HG02678 (cell line): ENCODE results near the gene IL25.
"Not testable (repeated sequence)": the region's sequence is repeated elsewhere in the genome, so short reads cannot be mapped to it uniquely, and the experiment has no call there.

Source experiments
- ATAC-seq: cut with Tn5 transposase; IDR thresholded peaks from one replicate; pipeline ENCODE4 v1.9.1; 2021; ENCODE audit warnings: mild to moderate bottlenecking, moderate library complexity; ENCODE audit not compliant: unreplicated experiment

The IL25 gene

DNA sequence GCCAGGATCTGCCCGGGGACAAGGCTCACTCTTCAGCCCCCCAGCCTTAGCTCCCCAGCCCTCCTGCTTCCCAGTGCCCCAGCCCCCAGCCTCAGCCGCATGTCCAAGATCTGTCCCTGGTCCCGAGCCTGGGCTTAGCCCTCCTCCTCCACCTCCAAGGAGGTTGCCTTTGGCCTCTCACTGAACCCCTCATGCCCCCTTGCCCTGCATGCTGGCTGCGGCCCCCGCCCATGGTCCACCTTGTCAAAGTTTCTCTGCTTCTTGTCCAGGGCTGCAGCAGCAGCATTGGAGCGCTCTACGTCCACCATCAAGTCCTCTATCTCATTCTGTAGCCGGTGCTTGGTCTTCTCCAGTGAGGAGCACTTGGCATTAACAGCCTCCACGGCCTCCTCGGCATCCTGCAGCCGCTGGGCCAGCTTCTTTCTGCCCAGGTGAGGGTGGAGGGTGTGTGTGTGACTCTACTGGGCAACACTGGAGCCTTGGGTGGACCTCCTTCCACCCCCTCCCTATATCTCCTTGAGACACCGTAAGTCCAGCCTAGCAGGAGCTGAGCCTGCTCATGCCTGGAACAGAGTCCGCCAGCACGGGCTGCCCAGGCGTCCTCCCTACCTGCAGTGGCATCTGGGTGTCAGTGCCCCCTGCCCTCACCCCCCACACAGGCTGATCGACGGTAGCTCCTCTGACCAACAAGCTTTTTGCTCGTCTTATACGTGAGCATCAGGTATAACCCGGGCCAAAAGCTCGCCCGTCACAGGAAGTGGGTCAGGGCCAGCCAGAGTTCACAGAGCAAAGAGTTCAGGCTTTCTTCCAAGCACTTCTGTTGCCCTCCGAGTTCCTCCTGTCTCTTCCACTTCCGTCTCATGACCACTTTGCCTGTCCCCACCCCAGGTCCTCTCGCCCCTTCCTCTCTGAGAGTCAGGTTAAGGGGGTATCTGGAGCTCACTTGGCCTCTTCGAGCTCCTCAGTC is 15.6 kb downstream of the IL25 start:
- no peak for ATAC-seq

- ATAC-seq: no peak
These were observed 16.4 kb downstream of the IL25 start for GRCh38 chr14:23388996-23389395.

- ATAC-seq: no peak
These were observed 16.8 kb downstream of the IL25 start for GRCh38 chr14:23389396-23389795.

GRCh38 chr14:23389871-23390270 is 17.3 kb downstream of the IL25 start:
- not testable (repeated sequence) for ATAC-seq

DNA sequence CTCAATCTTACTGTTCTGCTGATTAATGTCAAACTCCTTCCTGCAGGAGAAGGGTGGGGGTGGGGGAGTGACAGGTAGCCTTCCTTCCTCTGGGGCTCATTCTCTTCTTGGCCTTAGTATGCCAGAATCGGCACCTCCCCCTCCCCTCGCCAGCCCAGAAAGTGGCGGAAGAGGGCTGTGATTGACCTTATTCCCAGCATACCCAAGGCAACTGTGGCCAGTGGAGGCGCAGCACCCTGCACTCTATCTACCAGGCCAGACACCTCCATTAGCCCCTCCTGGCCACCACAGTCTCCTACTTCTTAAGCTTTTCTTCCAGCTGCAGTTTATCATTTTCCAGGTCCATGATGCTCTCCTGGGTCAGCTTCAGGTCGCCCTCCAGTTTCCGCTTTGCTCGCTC is 20.0 kb downstream of the IL25 start:
- ATAC-seq: no peak

DNA sequence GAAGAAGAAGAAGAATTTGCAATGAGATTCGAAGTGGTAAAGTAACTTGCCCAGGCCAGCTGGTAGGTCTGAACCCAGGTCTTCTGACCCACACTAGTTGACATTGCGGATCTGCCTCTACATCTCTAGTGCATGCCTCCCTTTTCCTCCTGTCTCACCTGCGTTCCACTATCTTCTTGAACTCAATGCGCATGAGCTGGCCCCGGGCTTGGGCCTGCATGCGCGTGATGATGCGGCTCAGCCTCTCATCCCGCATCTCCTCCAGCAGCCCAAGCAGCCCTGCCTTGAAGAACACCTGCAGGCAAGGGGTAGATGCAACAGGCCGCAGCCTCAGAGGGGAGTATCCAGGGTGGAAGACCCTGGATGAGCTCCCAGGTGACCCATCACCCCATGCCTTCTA is 23.5 kb downstream of the IL25 start:
- no peak for ATAC-seq

DNA sequence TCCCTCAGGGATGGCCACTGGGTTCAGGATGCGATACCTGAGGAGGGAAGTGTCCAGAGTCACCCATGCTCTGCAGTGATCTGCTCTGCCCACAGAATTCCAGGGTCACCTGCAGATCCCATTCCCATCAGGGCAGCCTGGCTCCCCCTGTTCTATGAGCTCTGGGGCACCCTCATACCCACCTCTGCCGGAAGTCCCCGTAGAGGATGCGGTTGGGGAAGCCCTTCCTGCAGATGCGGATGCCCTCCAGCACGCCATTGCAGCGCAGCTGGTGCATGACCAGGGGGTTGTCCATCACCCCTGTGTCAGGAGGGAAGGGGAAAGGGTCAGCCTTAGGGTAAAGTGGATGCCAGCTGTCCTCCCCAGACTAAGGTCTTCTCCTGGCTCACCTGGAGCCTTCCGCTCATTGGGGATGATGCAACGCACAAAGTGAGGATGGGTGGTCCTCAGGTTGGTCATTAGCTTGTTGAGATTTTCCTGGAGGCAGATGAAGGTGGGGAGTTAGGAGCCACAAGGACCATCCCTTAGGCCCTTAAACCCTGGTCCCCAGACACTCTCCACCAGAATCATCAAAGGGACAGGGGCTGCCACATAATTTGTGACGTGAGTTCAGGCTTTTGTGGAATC is 24.3 kb downstream of the IL25 start:
- ATAC-seq: no peak

DNA sequence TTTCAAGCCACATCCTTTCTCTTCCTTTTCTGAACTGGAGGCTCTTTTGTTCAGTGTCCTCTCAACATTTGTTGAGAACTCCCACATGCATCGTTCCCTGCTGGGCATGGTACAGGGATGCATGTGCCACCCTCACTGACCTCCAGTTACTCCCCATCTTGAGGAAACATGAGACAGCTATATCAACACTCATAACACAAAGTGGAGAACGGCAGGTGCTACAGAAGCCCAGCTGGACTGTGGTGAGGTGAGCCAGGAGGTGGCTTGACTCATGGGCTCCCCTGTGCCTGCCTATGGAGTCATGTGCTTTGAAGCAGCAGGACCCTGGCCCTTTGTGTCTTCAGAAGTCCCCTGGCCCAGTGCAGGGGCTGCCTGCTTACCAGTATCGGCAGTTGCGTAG is 25.7 kb downstream of the IL25 start:
- ATAC-seq: no peak

- no peak for ATAC-seq
These were observed 26.5 kb downstream of the IL25 start for GRCh38 chr14:23399136-23399535.

DNA sequence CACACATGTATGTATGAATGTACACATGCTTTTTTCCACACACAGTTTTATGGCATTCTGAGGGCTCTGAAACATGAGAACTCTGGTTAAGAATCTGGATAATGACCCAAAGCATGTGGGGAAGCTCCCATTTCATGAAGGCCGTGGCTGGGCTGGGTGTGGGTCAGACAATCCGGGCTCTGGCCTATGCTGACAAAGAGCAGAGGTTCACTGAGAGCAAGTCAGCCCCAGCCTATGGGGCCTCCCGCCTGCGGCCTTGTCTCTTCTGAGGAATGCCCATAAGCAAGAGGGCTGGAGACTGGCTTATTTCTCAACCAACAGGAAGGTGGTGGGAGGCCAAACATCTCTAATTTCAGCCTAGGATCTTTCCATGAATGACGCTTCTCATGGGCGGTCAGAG is 27.0 kb downstream of the IL25 start:
- no peak for ATAC-seq

GRCh38 chr14:23400496-23401149 is 28.0 kb downstream of the IL25 start:
- not testable (repeated sequence) for ATAC-seq

- ATAC-seq: no peak
These were observed 28.7 kb downstream of the IL25 start for GRCh38 chr14:23401291-23401690.

GRCh38 chr14:23402296-23403138 is 29.9 kb downstream of the IL25 start:
- no peak for ATAC-seq

DNA sequence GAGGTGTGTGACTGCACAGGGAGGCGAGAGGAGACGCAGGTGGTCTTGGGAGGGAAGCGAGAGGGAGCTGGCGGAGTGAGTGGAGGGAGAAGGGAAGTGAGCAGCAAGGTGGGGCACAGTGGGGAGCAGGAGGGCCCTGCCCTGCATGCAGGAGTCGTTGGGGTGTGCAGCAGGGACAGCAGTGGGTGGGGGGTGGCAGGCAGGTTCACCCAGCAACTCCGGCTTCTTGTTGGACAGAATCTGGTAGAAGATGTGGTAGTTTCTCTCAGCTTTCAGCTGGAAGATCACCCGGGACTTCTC is 30.5 kb downstream of the IL25 start:
- no peak for ATAC-seq

DNA sequence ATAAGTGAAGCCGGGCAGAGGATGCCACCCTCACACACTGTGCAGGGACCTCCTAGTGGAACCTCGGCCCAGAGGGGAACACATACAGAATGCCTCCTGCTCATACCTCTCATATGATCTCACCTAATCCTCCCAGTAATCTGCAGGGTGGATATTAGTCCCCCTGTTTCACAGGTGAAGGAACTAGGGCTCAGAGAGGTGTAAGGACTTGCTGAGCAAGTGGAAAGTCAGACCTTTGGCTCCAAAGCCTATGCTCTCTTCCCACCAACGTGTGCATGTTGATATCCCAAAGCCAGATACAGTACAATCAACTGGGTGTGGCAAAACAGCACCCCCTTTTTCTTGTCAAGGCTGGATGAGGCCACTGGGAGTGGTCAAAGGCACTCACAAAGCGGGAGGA is 31.3 kb downstream of the IL25 start:
- no peak for ATAC-seq

DNA sequence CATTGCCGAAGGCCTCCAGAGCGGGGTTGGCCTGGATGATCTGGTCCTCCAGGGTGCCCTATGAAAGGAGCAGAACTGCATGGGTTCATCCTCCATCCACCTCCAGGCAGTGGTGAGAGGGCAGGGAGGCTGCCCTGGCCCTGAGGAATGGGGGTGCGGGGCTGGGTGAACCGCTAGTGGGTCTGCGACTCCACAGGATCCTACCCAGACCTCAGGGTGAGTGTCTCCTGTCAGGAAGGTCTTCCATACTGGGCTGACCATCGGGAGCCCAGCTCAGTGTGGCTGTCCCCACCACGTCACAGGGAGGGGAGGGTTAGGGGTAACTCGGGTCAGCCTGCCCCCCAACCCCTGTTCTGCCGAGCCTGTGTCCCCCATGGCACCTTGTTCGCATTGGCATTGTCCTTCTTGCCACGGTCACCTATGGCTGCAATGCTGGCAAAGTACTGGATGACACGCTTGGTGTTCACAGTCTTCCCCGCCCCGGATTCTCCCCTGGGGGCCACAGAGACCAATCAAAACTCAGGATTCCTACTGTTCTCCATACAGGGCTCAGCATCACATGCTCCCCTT is 31.8 kb downstream of the IL25 start:
- ATAC-seq: no peak

GRCh38 chr14:23405096-23405495 is 32.5 kb downstream of the IL25 start:
- no peak for ATAC-seq

DNA sequence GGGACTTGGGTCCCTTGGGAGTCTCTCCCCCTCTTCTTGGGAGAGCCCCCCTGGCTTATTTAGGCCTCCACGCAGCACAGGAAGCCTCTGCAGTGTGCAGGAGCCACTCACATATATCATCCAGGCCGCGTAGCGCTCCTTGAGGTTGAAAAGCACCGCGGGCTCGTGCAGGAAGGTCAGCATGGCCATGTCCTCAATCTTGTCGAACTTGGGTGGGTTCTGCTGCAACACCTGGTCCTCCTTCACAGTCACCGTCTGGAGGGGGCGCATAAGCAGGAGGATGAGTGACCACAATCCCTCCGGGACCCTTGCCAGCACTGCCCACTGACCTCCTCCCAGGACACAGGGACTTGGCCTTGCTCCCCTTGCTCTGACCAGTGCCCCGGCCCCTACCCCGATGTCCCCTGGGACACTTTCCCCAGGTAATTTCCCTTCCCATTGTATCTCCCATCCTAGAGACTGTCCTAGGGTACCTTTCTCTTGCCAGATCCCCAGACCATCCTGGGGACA is 33.0 kb downstream of the IL25 start:
- ATAC-seq: no peak

GRCh38 chr14:23406244-23406643 is 33.6 kb downstream of the IL25 start:
- no peak for ATAC-seq

GRCh38 chr14:23406725-23407355 is 34.2 kb downstream of the IL25 start:
- no peak for ATAC-seq
